ENCODE results near the gene MBTPS1. TPM values are rescaled to one million over a fixed set of nuclear protein-coding genes. Genes with fewer than 3 reads are reported as not detected.

Gene MBTPS1
- total and polyA plus RNA-seq, 8 donors, result 21.4 to 112 (median 56.1) TPM

DNA sequence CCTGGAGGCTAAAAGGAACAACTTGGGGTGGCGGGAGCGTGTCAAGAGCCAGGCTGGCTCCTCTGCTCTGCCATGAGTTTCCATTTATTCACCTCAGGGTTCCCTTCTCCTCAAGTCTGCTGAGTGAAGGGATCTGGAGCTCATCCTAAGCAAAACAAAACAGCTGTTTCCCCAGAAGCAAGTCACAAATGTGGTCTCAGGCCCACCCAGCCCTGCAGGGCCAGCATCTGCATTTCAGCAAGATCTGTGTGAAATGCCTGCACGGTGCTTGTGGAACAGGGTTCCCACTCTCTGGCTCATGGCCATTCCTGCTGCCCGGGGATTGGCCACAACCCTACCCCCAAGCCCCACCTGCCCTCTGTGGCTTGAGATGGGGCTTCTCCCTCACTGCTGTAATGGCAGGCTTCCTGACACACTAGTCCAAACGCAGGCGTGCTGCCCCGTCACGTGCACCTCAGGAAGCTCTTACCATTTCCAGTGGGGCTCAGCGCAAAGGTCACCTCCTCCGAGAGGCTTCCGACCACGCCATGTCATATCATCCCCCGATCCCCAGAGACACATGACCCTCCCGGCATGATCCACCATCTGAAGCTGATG, 76.4 kb downstream of the MBTPS1 start:
- H3K27ac ChIP-seq, result no peak overlapping the region
- H3K4me3 ChIP-seq, result no peak overlapping the region
- H3K4me1 ChIP-seq, result peaks cover 0 to 13% (median 3%) of the 10 kb centered on the region in 4 donors
- intact Hi-C loops (cut with DNase I; ENCODE audit: low total_unique reads), result loop anchor here (10.0 kb wide), 1 partner anchor 66 kb away; no protein-coding TSS in a partner anchor
- DNase-seq, result no peak
- WGBS, 5 donors, result 62 to 79% (median 76%) methylated on average over 8 to 14 of the region's 14 CpGs
- peaks cover 0 to 53% (median 12%) of the 10 kb centered on the region in 3 donors for H3K27me3 ChIP-seq
- no peaks in the 10 kb centered on the region for H3K36me3 ChIP-seq
- peaks cover 0 to 12% (median 11%) of the 10 kb centered on the region in 4 donors for H3K9me3 ChIP-seq
- no peak for TF ChIP-seq EP300 (IDR thresholded peaks at IDR 0.05)
- no peak for TF ChIP-seq POLR2A (IDR thresholded peaks at IDR 0.05)
- no peak for TF ChIP-seq POLR2AphosphoS5 (IDR thresholded peaks at IDR 0.05)
- TF ChIP-seq, protein P1, sequence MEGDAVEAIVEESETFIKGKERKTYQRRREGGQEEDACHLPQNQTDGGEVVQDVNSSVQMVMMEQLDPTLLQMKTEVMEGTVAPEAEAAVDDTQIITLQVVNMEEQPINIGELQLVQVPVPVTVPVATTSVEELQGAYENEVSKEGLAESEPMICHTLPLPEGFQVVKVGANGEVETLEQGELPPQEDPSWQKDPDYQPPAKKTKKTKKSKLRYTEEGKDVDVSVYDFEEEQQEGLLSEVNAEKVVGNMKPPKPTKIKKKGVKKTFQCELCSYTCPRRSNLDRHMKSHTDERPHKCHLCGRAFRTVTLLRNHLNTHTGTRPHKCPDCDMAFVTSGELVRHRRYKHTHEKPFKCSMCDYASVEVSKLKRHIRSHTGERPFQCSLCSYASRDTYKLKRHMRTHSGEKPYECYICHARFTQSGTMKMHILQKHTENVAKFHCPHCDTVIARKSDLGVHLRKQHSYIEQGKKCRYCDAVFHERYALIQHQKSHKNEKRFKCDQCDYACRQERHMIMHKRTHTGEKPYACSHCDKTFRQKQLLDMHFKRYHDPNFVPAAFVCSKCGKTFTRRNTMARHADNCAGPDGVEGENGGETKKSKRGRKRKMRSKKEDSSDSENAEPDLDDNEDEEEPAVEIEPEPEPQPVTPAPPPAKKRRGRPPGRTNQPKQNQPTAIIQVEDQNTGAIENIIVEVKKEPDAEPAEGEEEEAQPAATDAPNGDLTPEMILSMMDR (IDR thresholded peaks at IDR 0.05), result no peak

DNA sequence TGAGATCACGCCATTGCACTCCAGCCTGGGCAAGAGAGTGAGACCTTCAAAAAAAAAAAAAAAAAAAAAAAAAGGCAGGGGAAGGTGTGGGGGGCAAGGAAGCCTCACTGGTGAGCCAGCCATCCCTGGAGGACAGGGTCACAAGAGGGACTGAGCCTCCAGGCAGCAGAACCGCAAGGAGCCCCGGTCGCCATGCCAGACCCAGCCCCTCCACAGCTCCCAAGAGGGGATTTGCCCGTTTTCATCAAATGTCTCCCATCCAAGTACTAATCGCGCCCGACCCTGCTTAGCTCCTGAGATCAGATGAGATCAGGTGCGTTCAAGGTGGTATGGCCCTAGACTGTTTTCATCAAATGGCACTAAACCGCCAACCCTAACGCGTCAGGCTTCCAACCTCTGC, 77.0 kb downstream of the MBTPS1 start:
- no peak for TF ChIP-seq POLR2A (IDR thresholded peaks at IDR 0.05)
- no peak for TF ChIP-seq EP300 (IDR thresholded peaks at IDR 0.05)
- TF ChIP-seq, protein P1 (IDR thresholded peaks at IDR 0.05), result no peak
- 89 to 97% (median 93%) methylated on average over 12 of the region's 12 CpGs for WGBS, 5 donors
- Histone ChIP-seq H3K9me3 (peaks cover 0 to 12% (median 11%) of the 10 kb centered on the region in 4 donors), H3K4me3 (no peak overlapping the region), H3K4me1 (peaks cover 0 to 13% (median 3%) of the 10 kb centered on the region in 4 donors), H3K27ac (no peak overlapping the region), H3K27me3 (peaks cover 0 to 46% (median 12%) of the 10 kb centered on the region in 3 donors), H3K36me3 (no peaks in the 10 kb centered on the region)
- no peak for DNase-seq
- intact Hi-C loops (cut with DNase I; ENCODE audit: low total_unique reads), result loop anchor here (10.0 kb wide), 1 partner anchor 65 kb away; no protein-coding TSS in a partner anchor

DNA sequence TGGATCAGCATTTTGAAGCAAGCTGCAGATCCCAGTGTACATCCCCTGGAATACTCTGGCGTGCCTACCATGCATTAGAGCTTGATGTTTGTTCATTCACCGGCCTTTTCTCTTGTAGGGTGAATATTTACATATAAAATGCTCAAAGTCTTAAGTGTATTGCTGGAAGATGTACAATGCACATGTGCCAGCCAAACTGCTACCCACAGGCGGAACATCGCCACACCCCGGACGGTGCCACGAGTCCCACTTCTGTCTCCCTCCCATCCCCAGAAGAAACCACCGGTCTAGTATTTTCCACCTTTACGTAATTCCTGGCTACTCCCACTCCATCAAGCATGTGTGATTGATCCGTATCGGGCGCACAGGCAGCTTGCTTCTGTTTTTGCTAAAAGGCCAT, 78.3 kb downstream of the MBTPS1 start:
- no peak for DNase-seq
- intact Hi-C loops (cut with DNase I; ENCODE audit: low total_unique reads), result no loop called here
- Histone ChIP-seq H3K4me3 (no peak overlapping the region), H3K4me1 (peaks cover 0 to 4% (median under 1%) of the 10 kb centered on the region in 4 donors), H3K9me3 (peaks cover 0 to 12% (median 11%) of the 10 kb centered on the region in 4 donors), H3K27me3 (peaks cover 0 to 35% (median 8%) of the 10 kb centered on the region in 3 donors), H3K36me3 (no peaks in the 10 kb centered on the region), H3K27ac (no peak overlapping the region)
- 88 to 94% (median 90%) methylated on average over 12 of the region's 12 CpGs for WGBS, 5 donors
- TF ChIP-seq POLR2A (IDR thresholded peaks at IDR 0.05) (no peak), POLR2AphosphoS5 (IDR thresholded peaks at IDR 0.05) (no peak), EP300 (IDR thresholded peaks at IDR 0.05) (no peak)
- TF ChIP-seq, protein P1 (IDR thresholded peaks at IDR 0.05), result no peak

DNA sequence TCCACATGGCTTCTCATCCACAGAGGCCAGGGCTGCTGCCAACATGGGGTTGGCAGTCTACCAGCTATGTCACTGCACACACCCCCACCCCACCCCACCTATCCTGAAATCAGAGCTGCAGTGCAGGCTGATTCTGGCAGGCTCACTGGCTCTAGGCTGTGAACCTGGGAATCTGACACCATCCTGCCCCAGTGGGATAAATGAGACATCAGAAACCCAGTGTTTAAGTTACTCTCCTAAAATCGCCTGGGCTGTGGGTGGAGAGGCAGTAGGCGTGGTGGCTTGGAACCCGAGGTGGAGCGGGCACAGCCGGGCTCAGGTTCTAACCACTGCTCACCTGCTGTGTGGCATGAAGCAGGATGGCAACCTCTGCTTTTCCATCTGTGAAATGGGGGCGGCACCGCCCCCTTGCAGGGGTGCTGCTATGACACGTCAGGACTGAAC, 79.7 kb downstream of the MBTPS1 start:
- 78 to 93% (median 88%) methylated on average over 6 to 8 of the region's 8 CpGs for WGBS, 5 donors
- no peak for DNase-seq
- intact Hi-C loops (cut with DNase I; ENCODE audit: low total_unique reads), result no loop called here
- Histone ChIP-seq H3K36me3 (no peaks in the 10 kb centered on the region), H3K27me3 (peaks cover 0 to 27% (median 0%) of the 10 kb centered on the region in 3 donors), H3K4me1 (no peaks in the 10 kb centered on the region), H3K27ac (no peak overlapping the region), H3K4me3 (no peak overlapping the region), H3K9me3 (peaks cover 0 to 12% (median 11%) of the 10 kb centered on the region in 4 donors)
- TF ChIP-seq POLR2AphosphoS5 (IDR thresholded peaks at IDR 0.05), result no peak
- TF ChIP-seq, protein P1 (IDR thresholded peaks at IDR 0.05), result no peak
- TF ChIP-seq POLR2A (IDR thresholded peaks at IDR 0.05), result no peak
- no peak for TF ChIP-seq EP300 (IDR thresholded peaks at IDR 0.05)

All from stomach (tissue), 9 donors.